ENCODE measurements around the gene WASL.

DNA sequence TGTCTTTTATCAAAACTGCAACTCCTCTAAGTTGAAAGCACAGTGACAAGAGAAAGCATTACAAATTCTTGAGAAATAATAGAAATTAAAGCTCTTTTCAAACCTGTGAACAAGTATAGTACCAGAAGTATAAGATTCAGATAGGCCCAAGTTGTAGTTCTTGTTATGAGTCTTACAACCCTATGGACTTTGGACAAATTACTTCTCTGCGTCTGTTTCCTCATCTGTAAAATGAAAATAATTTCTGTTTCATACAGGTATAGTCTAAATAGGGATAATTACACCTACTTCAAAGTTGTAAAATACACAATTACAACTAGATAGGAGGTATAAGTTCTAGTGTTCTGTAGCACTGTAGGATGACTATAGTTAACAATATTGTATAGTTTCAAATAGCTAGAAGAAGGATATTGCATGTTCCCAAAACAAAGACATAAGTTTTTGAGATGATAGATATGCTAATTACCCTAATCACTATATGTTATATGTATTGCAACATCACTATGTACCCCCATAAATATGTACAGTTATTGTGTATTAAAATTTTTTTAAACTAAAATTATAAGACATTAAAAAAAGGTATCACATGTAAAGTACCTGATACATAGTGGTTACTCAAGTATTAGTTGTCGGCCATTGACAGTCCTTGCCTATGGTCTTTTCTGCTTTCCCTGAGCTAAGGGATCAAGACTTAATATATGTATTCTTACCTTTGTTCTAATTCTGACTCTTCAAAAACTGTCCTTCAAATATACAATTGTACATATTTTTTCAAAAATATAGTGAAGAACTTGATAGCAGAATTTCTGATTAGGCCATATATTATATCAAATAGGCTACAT lies 1.8 kb upstream of the WASL start:
- no peak for TF ChIP-seq CTCF (conservative IDR thresholded peaks at IDR 0.05; ENCODE audit: low read length)
- no peak for TF ChIP-seq EZH2phosphoT487 (IDR thresholded peaks at IDR 0.05; ENCODE audit: borderline replicate concordance, low read depth, low read length)
